Body of pancreas (tissue), 4 donors: ENCODE results near the gene RHOJ. TPM values are rescaled to one million over a fixed set of nuclear protein-coding genes. Genes with fewer than 3 reads are reported as not detected.

Experiments used
- ATAC-seq: fragments of 150-250 bp; one replicate; pipeline ENCODE4 v1.9.1; 2016
- DNase-seq, 4 donors: peaks; one replicate each; pipeline ENCODE4 v3.0.0-alpha.2; 2019
- H3K27ac ChIP-seq, 4 donors: fragments of 200-600 bp; sonication (generic); 1 replicate in 3 of 4; 2 replicates in 1 of 4; pipeline versions ENCODE4 v1.5.1 to v1.6.1; 2016 to 2019; ENCODE audit warnings: mild to moderate bottlenecking in 1 of 4, mixed read lengths in 1 of 4, moderate library complexity in 1 of 4
- H3K27me3 ChIP-seq, 2 donors: fragments of 200-600 bp; sonication (generic); one replicate each; pipeline ENCODE4 v1.6.0; 2016; ENCODE audit warnings: mild to moderate bottlenecking in 1 of 2
- H3K36me3 ChIP-seq, 2 donors: fragments of 200-600 bp; sonication (generic); replicated peaks in 1 of 2; 2 replicates each; pipeline ENCODE4 v1.5.1; 2016; ENCODE audit warnings: low read depth in 2 of 2; ENCODE audit not compliant: insufficient read depth in 1 of 2
- H3K4me1 ChIP-seq: fragments of 200-600 bp; sonication (generic); one replicate; pipeline ENCODE4 v1.6.0; 2016
- H3K4me3 ChIP-seq, 2 donors: fragments of 200-600 bp; sonication (generic); 1 replicate in 1 of 2; 2 replicates in 1 of 2; pipeline ENCODE4 v1.5.1; 2016 to 2019
- H3K9me3 ChIP-seq, 3 donors: fragments of 200-600 bp; sonication (generic); 1 replicate in 2 of 3; 2 replicates in 1 of 3; pipeline ENCODE4 v1.5.1; 2016
- CTCF ChIP-seq, 7 experiments: fragments of 450-650 bp in 4 of 7; fragments of 200-600 bp in 3 of 7; sonication (generic) in 3 of 7; IDR thresholded peaks; one replicate each; pipeline ENCODE4 v1.5.1; 2016 to 2019; ENCODE audit warnings: antibody characterized with exemption in 7 of 7
- POLR2A ChIP-seq, 3 donors: fragments of 450-650 bp; IDR thresholded peaks; one replicate each; pipeline ENCODE4 v1.6.1; 2016; ENCODE audit warnings: antibody characterized with exemption in 3 of 3, mild to moderate bottlenecking in 2 of 3
- WGBS, 2 donors: methylation state at CpG; one replicate each; pipeline ENCODE4 v1.1.5; 2017; 5-methylcytosine and 5-hydroxymethylcytosine counted together
- intact Hi-C: fragments of 100-400 bp; cut with DNase I; formaldehyde crosslinking; loops from one replicate; pipeline ENCODE4 v1.15.1; 2023
- total RNA-seq, 2 donors: library from RNA; depleted of rRNA; stranded (reverse); fragments of >200 nt; gene quantifications; one replicate each; pipeline ENCODE4 v1.1.0, GENCODE V29; 2016

RHOJ gene
- total RNA-seq, 2 donors from 2014 or later = 4.2 to 7.3 TPM

- no peak overlapping the region for H3K4me3 ChIP-seq
- WGBS, 2 donors = 68 to 75% methylated on average over 5 of the region's 5 CpGs
- ATAC-seq (no peak), DNase-seq (no peak)
- H3K36me3 ChIP-seq = no peaks in the 10 kb centered on the region
- no peaks in the 10 kb centered on the region for H3K9me3 ChIP-seq
- no peaks in the 10 kb centered on the region for H3K27me3 ChIP-seq
- intact Hi-C loops = no loop called here
- H3K4me1 ChIP-seq = no peaks in the 10 kb centered on the region
- H3K27ac ChIP-seq = no peak overlapping the region
- TF ChIP-seq CTCF (IDR thresholded peaks at IDR 0.05) (no peak), POLR2A (IDR thresholded peaks at IDR 0.05) (no peak)
Observed at GRCh38 chr14:63214417-63215196, 10.4 kb downstream of the RHOJ start.

- H3K27ac ChIP-seq = no peak overlapping the region
- 63 to 71% methylated on average over 3 of the region's 3 CpGs for WGBS, 2 donors
- H3K36me3 ChIP-seq = no peaks in the 10 kb centered on the region
- ATAC-seq = no peak
- intact Hi-C loops = no loop called here
- H3K4me3 ChIP-seq = no peak overlapping the region
- no peaks in the 10 kb centered on the region for H3K4me1 ChIP-seq
- H3K27me3 ChIP-seq = no peaks in the 10 kb centered on the region
- no peak for DNase-seq
- H3K9me3 ChIP-seq = no peaks in the 10 kb centered on the region
- TF ChIP-seq CTCF (IDR thresholded peaks at IDR 0.05) = no peak
- TF ChIP-seq POLR2A (IDR thresholded peaks at IDR 0.05) = no peak
Observed at GRCh38 chr14:63220526-63220925, 16.3 kb downstream of the RHOJ start.

GRCh38 chr14:63223596-63223995 is 19.4 kb downstream of the RHOJ start:
- ATAC-seq (no peak), DNase-seq (no peak)
- intact Hi-C loops = no loop called here
- Histone ChIP-seq H3K27me3 (no peaks in the 10 kb centered on the region), H3K4me1 (no peaks in the 10 kb centered on the region), H3K4me3 (no peak overlapping the region), H3K9me3 (no peaks in the 10 kb centered on the region), H3K27ac (no peak overlapping the region), H3K36me3 (no peaks in the 10 kb centered on the region)
- TF ChIP-seq POLR2A (IDR thresholded peaks at IDR 0.05) (no peak), CTCF (IDR thresholded peaks at IDR 0.05) (no peak)
- WGBS, 2 donors = 63 to 67% methylated on average over 3 of the region's 3 CpGs

- intact Hi-C loops = no loop called here
- ATAC-seq = no peak
- WGBS, 2 donors = 69 to 70% methylated on average over 4 of the region's 4 CpGs
- DNase-seq = no peak
- Histone ChIP-seq H3K4me1 (no peaks in the 10 kb centered on the region), H3K27me3 (no peaks in the 10 kb centered on the region), H3K4me3 (no peak overlapping the region), H3K36me3 (no peaks in the 10 kb centered on the region), H3K9me3 (no peaks in the 10 kb centered on the region), H3K27ac (no peak overlapping the region)
- TF ChIP-seq POLR2A (IDR thresholded peaks at IDR 0.05) (no peak), CTCF (IDR thresholded peaks at IDR 0.05) (no peak)
Observed at GRCh38 chr14:63224196-63224595, 20.0 kb downstream of the RHOJ start.

GRCh38 chr14:63228217-63228616 is 24.0 kb downstream of the RHOJ start:
- Histone ChIP-seq H3K4me1 (no peaks in the 10 kb centered on the region), H3K27me3 (no peaks in the 10 kb centered on the region), H3K27ac (no peak overlapping the region), H3K36me3 (no peaks in the 10 kb centered on the region), H3K4me3 (no peak overlapping the region), H3K9me3 (no peaks in the 10 kb centered on the region)
- intact Hi-C loops = no loop called here
- no peak for ATAC-seq
- no peak for DNase-seq
- TF ChIP-seq POLR2A (IDR thresholded peaks at IDR 0.05) (no peak), CTCF (IDR thresholded peaks at IDR 0.05) (no peak)
- WGBS, 2 donors = 53 to 56% methylated on average over 2 of the region's 2 CpGs
